Gastrocnemius medialis (tissue), 4 donors: ENCODE results near the gene RPL29. TPM values are rescaled to one million over a fixed set of nuclear protein-coding genes. Genes with fewer than 3 reads are reported as not detected.
"Not testable (repeated sequence)": the region's sequence is repeated elsewhere in the genome, so short reads cannot be mapped to it uniquely, and the experiment has no call there.

Experiments
- ATAC-seq, 2 donors: fragments of 150-250 bp; one replicate each; pipeline ENCODE4 v1.9.1; 2016
- DNase-seq, 2 donors: peaks; one replicate each; pipeline ENCODE4 v3.0.0-alpha.2; 2019
- H3K27ac ChIP-seq, 4 donors: fragments of 200-600 bp; sonication (generic); 1 replicate in 1 of 4; 2 replicates in 3 of 4; pipeline ENCODE4 v1.5.1; 2016 to 2018; ENCODE audit warnings: mild to moderate bottlenecking in 2 of 4, moderate library complexity in 1 of 4
- H3K27me3 ChIP-seq, 3 donors: fragments of 200-600 bp; sonication (generic) in 2 of 3; 1 replicate in 1 of 3; 2 replicates in 2 of 3; pipeline versions ENCODE4 v1.5.1 to v1.6.0; 2016 to 2019; ENCODE audit warnings: mild to moderate bottlenecking in 1 of 3, moderate library complexity in 1 of 3
- H3K36me3 ChIP-seq, 2 donors: fragments of 200-600 bp; sonication (generic) in 1 of 2; one replicate each; pipeline ENCODE4 v1.5.1; 2017 to 2018
- H3K4me1 ChIP-seq, 2 donors: fragments of 200-600 bp; sonication (generic) in 1 of 2; one replicate each; pipeline ENCODE4 v1.5.1; 2016 to 2017; ENCODE audit warnings: mild to moderate bottlenecking in 2 of 2
- H3K4me3 ChIP-seq, 4 donors: fragments of 200-600 bp; sonication (generic) in 3 of 4; 1 replicate in 1 of 4; 2 replicates in 3 of 4; pipeline ENCODE4 v1.5.1; 2016 to 2019; ENCODE audit warnings: mild to moderate bottlenecking in 2 of 4
- H3K9me3 ChIP-seq, 3 donors: fragments of 200-600 bp; sonication (generic) in 2 of 3; 1 replicate in 1 of 3; 2 replicates in 2 of 3; pipeline ENCODE4 v1.5.1; 2016 to 2019
- CTCF ChIP-seq, 5 experiments: fragments of 450-650 bp in 3 of 5; fragments of 200-600 bp in 2 of 5; sonication (generic) in 2 of 5; IDR thresholded peaks in 4 of 5; conservative IDR thresholded peaks in 1 of 5; 1 replicate in 4 of 5; 2 replicates in 1 of 5; pipeline ENCODE4 v1.5.1; 2016 to 2019; ENCODE audit warnings: antibody characterized with exemption in 5 of 5, mild to moderate bottlenecking in 3 of 5, moderate library complexity in 3 of 5
- POLR2A ChIP-seq, 2 donors: fragments of 450-650 bp; IDR thresholded peaks; one replicate each; pipeline ENCODE4 v1.6.1; 2017; ENCODE audit warnings: antibody characterized with exemption in 2 of 2, mild to moderate bottlenecking in 2 of 2, moderate library complexity in 2 of 2
- in situ Hi-C, 4 donors: fragments of 200-750 bp; cut with MboI; loops; one replicate each; pipeline versions ENCODE4 v1.15.0 to v1.8.0; 2017; ENCODE audit warnings: low sequenced_read_pairs in 4 of 4
- intact Hi-C: fragments of 100-400 bp; cut with DNase I; formaldehyde crosslinking; loops from one replicate; pipeline ENCODE4 v1.15.1; 2023; ENCODE audit warnings: low total_unique reads
- total RNA-seq, 4 donors: library from RNA; depleted of rRNA; stranded (reverse); fragments of >200 nt; gene quantifications; one replicate each; pipeline versions ENCODE4 v1.1.0 to v1.2.3, GENCODE V29; 2016

Gene RPL29
- total RNA-seq, 4 donors from 2014 or later, result 1,885 to 2,483 (median 2,154) TPM

- no peak for ATAC-seq
Observed at GRCh38 chr3:52037291-52037690, 41.6 kb upstream of the RPL29 start.

DNA sequence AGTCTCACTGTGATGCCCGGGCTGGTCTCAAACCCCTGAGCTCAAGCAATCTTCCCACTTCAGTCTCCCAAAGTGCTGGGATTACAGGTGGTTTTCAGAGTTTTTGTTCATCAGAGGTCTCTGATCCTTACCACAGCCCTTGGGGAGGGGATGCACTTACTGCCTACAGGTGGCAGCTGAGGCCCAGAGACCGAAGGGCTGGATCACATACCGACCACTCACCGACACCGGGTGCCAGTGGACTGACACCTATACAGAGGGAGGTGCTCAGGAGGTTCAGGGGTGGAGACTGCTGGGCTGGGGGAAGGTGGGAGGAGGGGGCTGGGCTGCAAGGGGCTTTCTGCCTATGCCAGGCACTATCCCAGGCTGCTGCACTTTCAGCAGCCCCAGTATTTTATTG is 41.1 kb upstream of the RPL29 start:
- peaks cover 28 to 29% of the 10 kb centered on the region in 2 donors for H3K4me1 ChIP-seq
- no peak overlapping the region for H3K4me3 ChIP-seq
- no peak overlapping the region for H3K27ac ChIP-seq
- H3K9me3 ChIP-seq, result no peaks in the 10 kb centered on the region
- intact Hi-C loops (no loop called here), in situ Hi-C loops (no loop called here)
- H3K36me3 ChIP-seq, result no peaks in the 10 kb centered on the region
- no peak for ATAC-seq
- no peak for DNase-seq
- no peak for TF ChIP-seq CTCF (IDR thresholded peaks at IDR 0.05 in 4 of 5, conservative IDR thresholded peaks at IDR 0.05 in 1 of 5)
- no peak for TF ChIP-seq POLR2A (IDR thresholded peaks at IDR 0.05)
- H3K27me3 ChIP-seq, result no peaks in the 10 kb centered on the region

More at GRCh38 chr3:52037291-52037690, 41.6 kb upstream of the RPL29 start:
- no peak overlapping the region for H3K27ac ChIP-seq
- intact Hi-C loops (no loop called here), in situ Hi-C loops (no loop called here)
- no peak for TF ChIP-seq POLR2A (IDR thresholded peaks at IDR 0.05)
- no peak for TF ChIP-seq CTCF (IDR thresholded peaks at IDR 0.05 in 4 of 5, conservative IDR thresholded peaks at IDR 0.05 in 1 of 5)
- H3K4me1 ChIP-seq, result peaks cover 25% of the 10 kb centered on the region in 2 donors
- no peaks in the 10 kb centered on the region for H3K27me3 ChIP-seq
- H3K9me3 ChIP-seq, result no peaks in the 10 kb centered on the region
- DNase-seq, result no peak
- H3K4me3 ChIP-seq, result no peak overlapping the region
- H3K36me3 ChIP-seq, result no peaks in the 10 kb centered on the region

DNA sequence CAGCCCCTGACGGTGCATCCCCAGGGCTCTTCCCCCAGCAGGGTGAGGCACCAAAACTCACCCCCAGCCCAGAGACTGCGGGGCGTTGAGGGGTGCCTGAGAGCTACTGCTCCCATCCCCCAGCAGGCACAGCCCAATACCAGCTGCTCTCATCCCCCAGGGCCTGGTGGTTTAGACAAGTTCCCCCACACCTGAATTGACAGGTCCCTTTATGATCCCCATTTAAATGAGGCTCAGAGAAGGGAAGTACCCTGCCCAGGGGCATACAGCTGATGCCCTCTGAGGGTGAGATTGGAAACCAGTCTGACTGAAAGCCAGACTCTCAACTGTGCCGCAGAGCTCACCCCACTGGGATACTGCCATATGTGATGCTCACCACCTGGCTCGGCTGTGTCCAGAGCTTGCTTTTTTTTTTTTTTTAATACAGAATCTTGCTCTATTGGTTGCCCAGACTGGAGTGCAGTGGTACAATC is 40.6 kb upstream of the RPL29 start:
- Histone ChIP-seq H3K4me1 (peaks cover 30% of the 10 kb centered on the region in 2 donors), H3K27ac (no peak overlapping the region), H3K9me3 (no peaks in the 10 kb centered on the region), H3K36me3 (no peaks in the 10 kb centered on the region), H3K4me3 (no peak overlapping the region), H3K27me3 (no peaks in the 10 kb centered on the region)
- ATAC-seq (no peak), DNase-seq (no peak)
- no peak for TF ChIP-seq POLR2A (IDR thresholded peaks at IDR 0.05)
- no peak for TF ChIP-seq CTCF (IDR thresholded peaks at IDR 0.05 in 4 of 5, conservative IDR thresholded peaks at IDR 0.05 in 1 of 5)
- in situ Hi-C loops (no loop called here), intact Hi-C loops (no loop called here)

GRCh38 chr3:52034651-52035050 is 39.0 kb upstream of the RPL29 start:
- in situ Hi-C loops, result no loop called here
- Histone ChIP-seq H3K4me3 (no peak overlapping the region), H3K27ac (no peak overlapping the region), H3K27me3 (no peaks in the 10 kb centered on the region), H3K4me1 (peaks cover 33 to 35% of the 10 kb centered on the region in 2 donors), H3K36me3 (no peaks in the 10 kb centered on the region), H3K9me3 (no peaks in the 10 kb centered on the region)
- intact Hi-C loops, result no loop called here
- ATAC-seq (no peak), DNase-seq (no peak)
- TF ChIP-seq POLR2A (IDR thresholded peaks at IDR 0.05) (no peak), CTCF (IDR thresholded peaks at IDR 0.05 in 4 of 5, conservative IDR thresholded peaks at IDR 0.05 in 1 of 5) (no peak)

GRCh38 chr3:52034212-52034611 is 38.5 kb upstream of the RPL29 start:
- H3K9me3 ChIP-seq, result no peaks in the 10 kb centered on the region
- DNase-seq (no peak), ATAC-seq (no peak)
- intact Hi-C loops (no loop called here), in situ Hi-C loops (no loop called here)
- H3K27ac ChIP-seq, result no peak overlapping the region
- no peaks in the 10 kb centered on the region for H3K27me3 ChIP-seq
- TF ChIP-seq CTCF (IDR thresholded peaks at IDR 0.05 in 4 of 5, conservative IDR thresholded peaks at IDR 0.05 in 1 of 5) (no peak), POLR2A (IDR thresholded peaks at IDR 0.05) (no peak)
- no peak overlapping the region for H3K4me3 ChIP-seq
- H3K36me3 ChIP-seq, result no peaks in the 10 kb centered on the region
- peaks cover 33 to 35% of the 10 kb centered on the region in 2 donors for H3K4me1 ChIP-seq

DNA sequence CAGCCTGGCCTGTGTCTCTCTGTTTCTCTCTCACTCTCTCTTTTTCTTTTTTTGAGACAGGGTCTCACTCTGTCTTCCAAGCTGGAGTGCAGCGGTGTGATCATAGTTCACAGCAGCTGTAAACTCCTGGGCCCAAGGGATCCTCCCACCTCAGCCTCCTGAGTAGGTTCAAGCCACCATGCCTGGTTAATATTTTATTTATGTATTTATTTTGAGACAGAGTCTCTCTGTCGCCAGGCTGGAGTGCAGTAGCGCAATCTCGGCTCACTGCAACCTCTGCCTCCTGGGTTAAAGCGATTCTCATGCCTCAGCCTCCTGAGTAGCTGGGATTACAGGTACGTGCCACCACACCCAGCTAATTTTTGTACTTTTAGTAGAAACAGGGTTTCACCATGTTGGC is 38.1 kb upstream of the RPL29 start:
- H3K4me3 ChIP-seq, H3K36me3 ChIP-seq, H3K27me3 ChIP-seq, intact Hi-C loops, ATAC-seq, H3K9me3 ChIP-seq, DNase-seq, H3K27ac ChIP-seq, in situ Hi-C loops: not testable (repeated sequence)
- peaks cover 37 to 39% of the 10 kb centered on the region in 2 donors for H3K4me1 ChIP-seq
